NCI-H510A treated with DMSO at 0.1 percent for 48 hours (cell line): Measurements from ENCODE around the gene DDX19B.
"Not testable (repeated sequence)": the region's sequence is repeated elsewhere in the genome, so short reads cannot be mapped to it uniquely, and the experiment has no call there.

ENCODE experiments used
- DNase-seq: peaks from one replicate; lab custom pipeline; 2025; lab: John Stamatoyannopoulos, UW

Gene DDX19B

DNA sequence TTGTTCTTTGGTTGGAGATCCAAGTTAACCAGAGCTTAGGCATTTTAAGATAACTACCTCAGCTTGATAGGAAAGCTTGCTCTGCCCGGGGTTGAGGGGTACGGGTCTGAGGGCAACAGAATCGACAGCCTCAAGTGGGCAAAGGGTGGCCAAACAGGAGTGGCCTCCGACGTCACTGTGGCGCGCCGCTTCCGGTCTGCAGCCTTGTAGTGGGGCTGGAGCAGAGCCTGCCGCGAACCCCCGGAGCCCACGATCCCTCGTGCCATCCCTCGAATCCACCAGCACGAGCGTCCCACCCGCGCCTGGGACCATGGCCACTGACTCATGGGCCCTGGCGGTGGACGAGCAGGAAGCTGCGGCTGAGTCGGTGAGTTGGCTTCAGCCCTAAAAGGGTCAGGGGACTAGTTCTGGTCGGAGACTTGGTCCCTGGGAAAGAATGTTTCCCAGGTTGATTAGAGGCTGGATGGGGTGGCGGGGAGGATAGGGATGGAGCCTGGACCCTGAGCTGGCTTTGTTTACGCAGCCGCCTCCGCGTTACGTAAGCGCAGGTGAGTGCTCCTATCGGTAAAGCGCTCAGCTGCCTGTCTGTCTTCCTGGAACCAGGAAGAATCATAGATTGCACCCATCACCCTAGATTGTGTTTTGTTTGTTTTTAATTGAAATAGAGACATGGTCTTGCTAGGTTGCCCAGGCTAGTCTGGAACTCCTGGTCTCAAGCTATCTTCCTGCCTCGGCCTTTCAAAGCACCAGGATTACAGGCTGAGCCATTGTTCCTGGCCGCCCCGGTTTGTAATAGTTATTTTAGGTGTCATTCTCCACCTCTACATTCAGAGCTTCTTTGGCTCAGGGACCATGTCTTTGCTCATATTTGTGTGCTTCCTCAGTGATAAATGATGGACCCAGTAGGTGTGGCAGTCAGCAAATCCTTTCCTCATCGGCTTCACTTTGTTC is at the start of gene DDX19B:
TSS of gene DDX19B (plus strand) at position 199 of the 951 bp plus-strand sequence. CDS start at position 311, 112 bp downstream.
- DNase-seq: peak; percentile 36

DNA sequence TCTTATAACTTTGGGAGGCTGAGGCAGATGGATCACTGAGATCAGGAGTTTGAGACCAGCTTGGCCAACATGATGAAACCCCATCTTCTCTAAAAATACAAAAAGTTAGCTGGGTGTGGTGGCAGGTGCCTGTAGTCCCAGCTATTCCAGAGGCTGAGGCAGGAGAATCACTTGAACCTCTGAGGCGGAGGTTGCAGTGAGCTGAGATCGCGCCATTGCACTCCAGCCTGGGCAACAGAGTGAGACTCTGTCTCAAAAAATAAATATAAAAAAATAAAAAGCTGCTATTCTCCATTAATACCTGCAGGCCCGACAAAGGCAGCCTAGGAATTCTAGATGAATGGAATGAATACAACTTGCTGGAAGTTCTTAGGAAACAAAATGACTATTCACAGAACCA is 49.3 kb upstream of the DDX19B start:
- DNase-seq: not testable (repeated sequence)

DNA sequence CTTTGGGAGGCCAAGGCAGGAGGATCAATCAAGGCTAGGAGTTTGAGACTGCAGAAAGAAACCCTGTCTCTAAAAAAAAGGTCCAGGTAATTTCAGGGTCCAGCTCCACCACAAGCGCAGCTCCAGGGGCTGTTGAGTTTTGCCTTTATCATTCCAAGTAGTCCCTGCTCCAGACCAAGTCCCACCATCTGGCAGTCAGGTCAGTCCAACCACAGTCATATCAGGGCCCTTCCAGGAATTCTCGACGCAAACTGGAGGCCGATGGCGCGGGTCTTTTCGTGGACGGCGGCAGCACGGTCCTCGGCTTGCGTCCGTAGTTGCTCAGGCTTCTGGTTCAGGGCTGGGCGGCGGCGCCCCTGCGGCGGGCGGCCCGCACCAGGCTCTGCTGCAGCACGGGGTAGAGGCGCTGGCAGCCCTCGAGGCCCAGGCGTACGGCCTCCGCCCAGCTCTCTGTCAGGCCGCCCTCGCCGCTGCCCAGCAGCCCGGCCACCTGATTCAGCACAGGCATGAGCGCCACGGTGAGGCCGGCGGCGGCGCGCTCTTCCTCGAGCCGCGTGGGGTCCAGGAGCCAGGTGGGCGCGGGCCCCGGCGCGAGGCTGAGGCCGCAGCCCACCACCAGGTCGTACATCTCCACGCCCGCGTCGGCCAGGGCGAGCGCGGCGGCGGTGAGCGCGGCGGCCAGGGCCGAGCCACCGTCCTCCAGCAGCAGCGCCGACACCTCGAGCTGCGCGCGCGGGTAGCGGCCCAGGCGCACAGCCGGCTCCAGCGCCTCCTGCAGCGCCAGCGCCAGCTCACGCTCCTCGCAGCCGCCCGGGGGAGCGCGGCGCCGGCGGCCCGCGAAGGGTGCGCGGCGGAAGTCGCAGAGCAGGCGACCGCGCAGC is 48.0 kb upstream of the DDX19B start:
- DNase-seq: no peak

DNA sequence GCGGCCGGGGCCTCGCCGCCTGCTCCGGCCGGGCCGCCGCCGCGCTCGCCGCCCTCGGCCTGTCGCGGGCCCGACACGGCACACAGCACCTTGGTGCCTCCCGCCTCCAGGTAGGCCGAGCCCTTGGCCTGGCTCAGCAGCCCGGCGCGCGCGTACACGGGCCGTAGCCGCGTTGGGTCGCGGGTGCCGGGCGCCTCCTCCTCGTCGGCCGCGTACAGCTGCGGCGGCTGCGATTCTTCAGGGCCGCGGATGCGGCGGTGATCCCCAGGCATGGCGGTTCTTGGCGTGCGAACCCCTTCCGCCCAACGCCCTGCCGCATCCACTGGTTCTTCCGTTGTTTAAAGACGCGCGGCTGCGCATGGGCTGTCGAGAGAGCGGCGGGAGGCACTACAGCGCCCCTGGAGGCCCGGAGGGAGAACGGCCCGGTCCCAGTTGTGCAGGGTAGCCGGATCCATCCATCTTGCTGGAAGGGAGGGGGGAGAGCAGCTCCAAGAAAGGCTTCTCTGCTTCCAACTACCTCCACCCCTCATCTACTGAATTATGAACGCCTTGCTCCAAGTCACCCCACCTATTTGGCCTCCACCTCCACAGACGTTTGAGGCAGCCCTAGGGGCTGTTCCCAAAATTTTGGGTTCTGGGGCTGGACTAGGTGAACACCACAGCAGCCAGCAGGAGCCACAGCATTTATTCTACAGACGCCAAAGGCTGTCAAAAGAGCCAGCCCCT is 47.2 kb upstream of the DDX19B start, which contains the start of gene EXOSC6:
TSS of gene EXOSC6 (minus strand) at position 312 of the 726 bp plus-strand sequence. CDS start at position 272, 40 bp downstream.
- peak; percentile 88 for DNase-seq

DNA sequence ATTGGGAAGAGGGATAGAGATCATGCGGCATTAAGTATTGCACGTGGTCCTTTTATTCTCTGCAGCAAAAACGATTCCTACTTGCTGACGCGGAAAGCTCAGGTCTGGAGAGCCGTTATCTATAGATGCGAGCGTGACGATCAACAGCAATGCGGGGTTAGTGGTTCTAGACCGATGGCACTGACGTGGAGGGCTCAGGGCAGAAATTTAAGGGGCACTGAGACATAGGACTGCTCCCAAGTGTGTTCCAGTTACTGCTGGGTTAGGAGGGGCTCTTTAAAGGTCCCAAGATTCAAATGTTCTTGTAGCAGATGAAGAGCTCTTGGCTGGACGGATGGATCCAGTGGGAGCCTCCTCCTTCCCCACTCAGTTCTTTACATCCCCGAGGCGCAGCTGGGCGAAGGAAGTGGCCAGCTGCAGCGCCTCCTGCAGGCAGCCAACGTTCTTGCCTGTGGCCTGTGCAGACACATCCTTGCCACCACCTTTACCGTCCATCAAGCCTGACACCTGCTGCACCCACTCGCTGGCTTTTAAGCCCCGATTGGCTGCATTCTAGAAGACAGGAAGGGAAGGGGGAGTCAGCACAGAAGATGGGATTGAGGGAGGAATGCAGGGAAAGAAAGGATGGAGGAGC is 46.5 kb upstream of the DDX19B start:
- no peak for DNase-seq

DNA sequence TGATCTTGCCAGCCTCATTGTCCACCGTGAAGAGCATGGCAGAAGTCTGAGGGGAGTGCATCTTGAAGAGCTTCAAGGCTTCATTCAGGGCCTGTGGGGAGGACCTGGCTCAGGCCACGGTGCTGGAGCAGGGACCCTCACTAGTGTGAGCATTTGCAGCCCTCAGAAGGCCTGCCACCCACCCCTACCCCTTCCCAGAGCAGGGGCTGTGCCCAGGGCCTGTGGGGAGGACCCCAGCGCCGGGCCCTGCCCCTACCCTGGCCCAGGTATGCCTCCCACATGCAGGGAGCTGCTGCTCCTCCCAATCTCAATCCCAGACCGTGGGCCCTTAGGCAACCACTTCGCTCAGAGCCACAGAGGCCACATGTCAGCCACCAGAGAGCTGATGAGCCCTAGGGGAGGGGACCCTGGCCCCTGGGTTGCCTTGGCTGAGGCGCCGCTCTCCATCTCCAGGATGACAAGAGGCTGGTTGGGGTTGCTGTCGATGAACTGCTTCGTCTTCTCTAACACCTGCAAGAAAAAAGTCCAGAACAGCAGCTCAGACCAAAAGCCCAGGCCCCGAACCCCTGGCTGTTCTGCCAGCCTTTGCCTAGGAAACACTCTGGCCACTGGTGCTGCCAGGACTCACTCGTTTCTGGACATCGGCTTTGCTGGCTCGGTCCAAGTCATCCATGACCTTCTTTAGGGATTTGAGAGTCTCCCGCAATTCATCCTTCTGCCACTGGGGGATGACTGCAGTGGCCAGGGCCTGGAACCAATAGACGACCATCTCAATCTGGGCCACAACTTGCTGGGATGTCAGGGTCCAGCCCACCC is 45.5 kb upstream of the DDX19B start:
- DNase-seq: peak; percentile 6

DNA sequence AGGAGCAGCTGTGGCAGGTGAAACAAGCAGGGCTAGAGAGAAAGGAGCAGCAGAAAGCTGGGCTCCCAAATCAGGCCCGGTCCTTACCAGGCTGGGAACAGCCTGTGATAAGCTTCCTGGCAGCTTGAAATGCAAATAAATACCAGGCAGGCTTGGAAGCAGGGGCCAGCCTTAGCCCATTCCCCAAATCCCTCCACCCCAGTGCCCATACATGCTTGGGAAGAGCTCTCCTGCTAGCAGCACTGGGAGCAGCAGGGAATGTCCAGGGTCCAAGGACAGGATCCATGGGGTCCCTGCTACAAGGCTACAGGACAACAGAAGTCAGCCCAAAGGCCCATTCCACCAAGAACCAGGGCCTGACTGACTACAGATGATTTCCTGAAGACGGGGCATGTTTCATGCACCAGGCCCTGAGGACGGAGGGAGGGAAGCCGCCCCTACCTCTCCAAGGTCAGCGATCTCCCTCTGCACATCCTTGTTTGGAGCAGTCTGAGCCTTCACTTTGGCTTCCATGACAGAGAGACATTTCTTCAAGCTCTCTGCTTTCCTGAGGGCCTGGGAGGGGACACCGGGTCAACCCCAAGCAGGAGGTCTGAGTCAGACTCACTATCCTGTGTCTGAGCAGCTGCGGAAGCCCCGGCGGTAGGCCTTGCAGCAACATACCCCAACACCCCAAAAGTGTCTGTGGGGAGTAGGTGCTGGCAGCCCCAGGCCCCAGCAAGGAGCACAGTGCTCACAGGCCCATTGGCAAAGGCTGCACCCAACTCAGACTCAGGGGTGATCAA is 44.6 kb upstream of the DDX19B start:
- no peak for DNase-seq

DNA sequence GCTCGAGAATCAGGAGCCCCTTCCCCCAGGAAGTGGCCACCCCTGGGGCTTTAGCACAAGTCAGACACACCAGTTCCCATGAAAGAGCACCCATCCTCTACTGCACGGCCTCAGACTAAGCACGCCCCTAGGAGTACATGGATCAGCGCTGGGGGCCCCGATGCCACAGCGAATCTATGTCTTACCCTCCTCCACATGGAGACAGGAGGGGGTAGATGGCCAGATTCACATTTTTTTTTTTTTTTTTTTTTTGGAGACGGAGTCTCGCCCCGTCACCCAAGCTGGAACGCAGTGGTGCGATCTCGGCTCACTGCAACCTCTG is 44.1 kb upstream of the DDX19B start:
- DNase-seq: no peak

DNA sequence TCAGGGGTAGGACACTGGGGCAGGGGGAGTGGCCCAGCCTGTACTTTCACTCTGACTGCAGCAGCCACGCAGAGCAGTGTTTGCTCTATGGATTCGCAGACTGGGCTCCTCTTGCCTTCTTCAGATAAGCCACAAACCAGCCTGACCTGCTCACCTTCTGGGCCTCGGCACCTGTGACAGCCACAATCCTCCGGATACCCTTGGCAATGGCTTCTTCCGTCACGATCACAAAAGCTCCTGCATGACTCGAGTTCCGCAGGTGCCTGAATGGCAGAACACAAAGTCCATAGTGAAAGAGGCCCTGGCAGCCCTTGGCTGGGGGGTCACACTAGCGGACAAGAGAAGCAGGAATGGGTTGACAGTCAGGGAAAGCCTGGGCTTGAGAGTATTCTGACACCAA is 43.4 kb upstream of the DDX19B start:
- no peak for DNase-seq

DNA sequence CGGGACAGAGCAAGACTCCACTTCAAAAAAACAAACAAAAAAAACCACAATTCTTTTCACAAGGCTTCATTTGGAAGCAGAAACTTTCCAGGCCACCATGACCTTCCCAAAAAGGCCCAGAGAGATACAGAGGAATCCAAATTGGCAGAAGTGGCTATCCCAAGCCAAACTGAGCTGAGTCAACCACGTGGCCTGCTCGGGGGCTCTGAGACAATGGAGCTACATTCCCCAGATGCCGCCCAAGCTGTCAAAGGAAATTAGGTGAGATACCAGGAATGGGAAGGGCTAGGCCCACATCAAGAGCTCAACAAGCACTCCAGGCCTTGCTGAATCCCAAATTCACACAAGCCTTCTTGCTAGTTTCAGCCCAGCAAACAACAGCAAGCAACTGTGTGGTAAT is 41.6 kb upstream of the DDX19B start:
- DNase-seq: no peak

DNA sequence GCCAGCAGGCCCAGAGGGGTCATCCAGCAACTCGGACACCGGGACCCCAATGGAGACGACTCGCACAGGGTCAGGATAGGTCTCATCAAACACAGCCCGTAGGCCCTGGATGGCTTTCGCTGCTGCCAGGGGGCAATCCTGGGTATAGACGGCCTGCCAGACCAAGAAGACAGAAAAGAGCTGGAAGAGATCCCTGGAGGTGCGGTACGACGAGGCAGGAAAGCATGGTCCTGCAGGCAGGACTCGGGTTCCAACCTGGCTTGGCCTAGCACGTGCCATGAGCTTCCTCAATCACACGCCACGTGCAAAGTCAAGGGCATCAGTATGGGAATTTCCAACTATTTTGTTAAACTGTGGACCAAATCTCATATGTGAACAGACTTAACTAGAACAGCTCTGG is 40.9 kb upstream of the DDX19B start:
- DNase-seq: no peak

DNA sequence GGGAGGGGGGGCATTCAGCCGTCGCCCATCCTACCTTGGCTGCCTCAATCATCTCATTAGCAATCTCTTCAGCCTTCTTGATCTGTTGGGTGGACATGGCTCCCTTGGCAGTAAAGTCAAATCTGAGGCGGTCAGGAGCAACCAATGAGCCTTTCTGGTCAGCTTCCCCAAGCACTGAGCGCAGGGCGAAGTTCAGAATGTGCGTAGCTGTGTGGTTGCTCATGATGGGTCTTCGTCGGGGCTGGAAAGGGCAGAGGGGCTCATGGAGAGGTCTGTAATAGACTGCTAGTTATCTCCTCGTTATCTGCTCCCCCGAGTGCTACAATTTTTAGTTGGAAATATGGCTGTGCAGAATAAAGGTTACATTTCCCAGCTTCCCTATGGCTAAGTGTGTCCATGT is 40.0 kb upstream of the DDX19B start:
- no peak for DNase-seq

DNA sequence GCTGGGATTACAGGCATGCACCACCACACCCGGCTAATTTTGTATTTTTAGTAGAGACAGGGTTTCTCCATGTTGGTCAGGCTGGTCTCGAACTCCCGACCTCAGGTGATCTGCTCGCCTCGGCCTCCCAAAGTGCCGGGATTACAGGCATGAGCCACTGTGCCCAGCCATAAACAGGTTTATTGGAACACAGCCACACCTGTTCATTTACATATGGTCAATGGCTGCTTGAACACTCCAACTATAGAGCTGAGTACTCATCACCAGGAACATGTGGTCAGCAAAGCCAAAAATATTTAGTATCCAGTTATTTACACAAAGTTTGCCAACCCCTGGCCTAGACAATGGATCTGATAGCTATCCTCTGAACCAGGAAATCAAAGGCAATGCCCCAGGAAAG is 39.1 kb upstream of the DDX19B start:
- not testable (repeated sequence) for DNase-seq

DNA sequence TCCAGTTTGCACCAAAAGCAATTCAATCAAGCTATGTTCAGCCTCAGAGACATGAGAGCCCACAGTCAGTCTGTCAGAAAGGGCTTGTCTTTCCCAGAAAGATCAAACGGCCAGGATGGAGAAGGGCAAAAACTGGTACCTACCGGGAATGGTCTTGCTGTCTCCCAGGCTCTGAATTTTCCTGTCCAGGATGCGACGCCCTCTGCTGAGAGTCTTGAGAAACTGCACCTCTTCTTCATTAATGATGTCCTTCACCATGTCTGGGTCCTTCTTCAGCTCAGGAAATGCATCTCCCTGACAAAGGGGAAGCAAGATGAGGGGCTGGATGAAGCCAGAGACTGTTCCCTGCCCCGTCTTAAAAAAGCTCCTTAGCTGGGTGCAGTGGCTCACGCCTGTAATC is 31.5 kb upstream of the DDX19B start:
- peak; percentile 3 for DNase-seq

DNA sequence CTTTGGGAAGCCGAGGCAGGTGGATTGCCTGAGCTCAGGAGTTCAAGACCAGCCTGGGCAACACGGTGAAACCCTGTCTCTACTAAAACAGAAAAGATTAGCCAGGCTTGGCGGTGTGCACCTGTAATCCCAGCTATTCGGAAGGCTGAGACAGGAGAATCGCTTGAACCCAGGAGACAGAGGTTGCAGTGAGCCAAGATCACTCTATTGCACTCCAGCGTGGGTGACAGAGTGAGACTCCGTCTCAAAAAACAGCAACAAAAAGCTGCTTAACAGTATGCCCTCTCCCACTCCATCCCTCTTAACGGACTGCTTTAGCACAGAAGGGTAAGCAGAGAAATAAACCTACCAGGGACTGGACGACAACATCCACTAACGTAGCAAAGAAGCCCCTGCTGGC is 31.1 kb upstream of the DDX19B start:
- DNase-seq: not testable (repeated sequence)

DNA sequence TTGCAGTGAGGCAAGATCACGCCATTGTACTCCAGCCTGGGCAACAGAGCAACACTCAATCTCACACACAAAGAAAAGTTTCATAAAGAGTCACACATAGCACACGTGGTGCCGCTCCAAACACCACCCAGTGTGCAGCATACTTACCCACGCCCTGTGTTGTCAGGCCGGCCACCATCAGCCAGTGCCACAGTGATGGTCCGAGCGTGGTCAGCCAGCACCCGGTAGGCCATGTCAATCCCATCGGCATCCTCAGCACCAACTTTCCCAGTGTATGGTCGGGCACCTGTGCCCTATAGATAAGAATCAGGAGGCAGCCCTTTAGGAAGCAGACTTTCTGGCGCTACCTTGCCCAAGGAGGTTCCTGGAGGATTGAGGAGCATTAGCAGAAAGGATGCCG is 29.5 kb upstream of the DDX19B start:
- DNase-seq: no peak

DNA sequence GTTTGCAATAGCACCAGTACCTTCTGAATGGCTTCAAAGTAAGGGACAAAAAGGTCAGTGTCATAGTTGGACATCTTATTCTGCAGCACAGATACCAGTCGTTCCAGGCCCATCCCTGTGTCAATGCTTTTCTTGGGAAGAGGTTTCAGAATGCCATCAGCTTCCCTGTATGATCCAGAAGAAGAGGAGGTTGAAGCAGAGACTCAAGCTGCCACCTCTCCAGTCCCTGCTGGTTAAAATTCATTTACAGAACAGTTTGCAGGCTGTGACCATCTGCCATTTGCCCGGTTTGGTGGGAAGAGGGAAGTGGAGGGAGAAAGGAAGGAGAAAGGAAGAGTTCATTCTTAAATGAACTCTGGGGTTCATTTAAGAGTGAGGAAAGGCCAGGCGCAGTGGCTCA is 28.8 kb upstream of the DDX19B start:
- DNase-seq: no peak

DNA sequence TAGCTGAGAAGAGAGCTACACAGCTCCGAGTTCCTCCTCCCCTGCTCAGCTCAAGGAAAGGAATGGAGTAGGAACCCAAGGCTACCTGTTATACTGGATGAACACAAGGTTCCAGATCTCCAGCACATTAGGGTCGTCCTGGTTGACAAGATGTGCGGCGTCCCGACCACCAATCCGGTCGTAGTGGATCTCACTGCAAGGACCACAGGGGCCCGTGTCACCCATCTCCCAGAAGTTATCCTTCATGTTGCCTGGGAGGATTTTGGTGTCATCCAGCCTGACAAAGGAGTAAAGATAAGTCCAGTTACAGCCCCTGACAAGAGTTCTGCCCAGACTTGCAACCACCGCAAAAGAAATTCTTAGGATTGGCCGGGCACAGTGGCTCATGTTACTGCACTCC is 27.3 kb upstream of the DDX19B start:
- no peak for DNase-seq

DNA sequence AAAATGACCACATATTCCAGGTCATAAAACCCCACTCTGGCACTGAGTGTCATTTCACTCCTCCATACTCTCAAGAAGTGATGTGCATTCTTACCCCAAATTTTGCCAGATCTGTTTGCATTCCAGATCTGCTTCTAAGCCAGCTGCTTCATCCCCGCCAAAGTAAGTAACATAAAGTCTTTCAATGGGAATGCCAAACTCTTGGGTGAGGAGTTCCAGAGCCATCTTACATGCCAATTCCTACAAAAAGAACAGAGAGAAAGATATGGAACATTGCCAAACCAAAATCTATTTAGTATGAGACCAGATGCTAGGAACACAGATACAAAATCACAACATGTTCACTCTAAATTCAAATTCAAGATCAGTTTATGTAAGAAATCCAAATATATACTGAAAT is 22.6 kb upstream of the DDX19B start:
- DNase-seq: no peak
